PC-3 (cell line): ENCODE data around the gene LAMA3. TPM values are rescaled to one million over a fixed set of nuclear protein-coding genes. Genes with fewer than 3 reads are reported as not detected.

Experiments
- ATAC-seq: fragments of 200-7000 bp; cut with Tn5 transposase; 2 replicates; pipeline ENCODE4 v1.9.1; 2020; ENCODE audit warnings: mild to moderate bottlenecking, moderate library complexity
- BruUV-seq: library from RNA; stranded (reverse); fragments of 400-500 nt; replicated peaks from 2 replicates; lab custom pipeline; 2021; lab: Mats Ljungman, UMichigan
- CTCF ChIA-PET: fragments of 300-600 bp; sonication (Branson Sonifier 250); formaldehyde crosslinking; loops from one replicate; lab custom pipeline; 2022; ENCODE audit warnings: antibody characterized with exemption; lab: Charles Lee
- POLR2A ChIA-PET: fragments of 300-600 bp; sonication (Branson Sonifier 250); formaldehyde crosslinking; loops from one replicate; lab custom pipeline; 2022; ENCODE audit warnings: antibody characterized with exemption; ENCODE audit not compliant: unreplicated experiment; lab: Charles Lee
- DNase-seq: peaks from one replicate; pipeline ENCODE4 v3.0.0-alpha.2; 2015
- H2AFZ ChIP-seq: fragments of 300-600 bp; sonication (generic); 2 replicates; pipeline ENCODE4 v1.6.0; 2016; ENCODE audit warnings: antibody characterized with exemption, low read length
- H3F3A ChIP-seq: fragments of 300-600 bp; sonication (generic); one replicate; pipeline ENCODE4 v1.6.0; 2017; ENCODE audit warnings: antibody characterized with exemption, low read length, control low read depth, mild to moderate bottlenecking; ENCODE audit not compliant: unreplicated experiment
- H3K27ac ChIP-seq: fragments of 300-600 bp; sonication (generic); 2 replicates; pipeline ENCODE4 v1.5.1; 2016; ENCODE audit warnings: mild to moderate bottlenecking, low read length
- H3K27me3 ChIP-seq: fragments of 300-600 bp; sonication (generic); 2 replicates; pipeline ENCODE4 v1.6.1; 2016; ENCODE audit warnings: low read length, mixed read lengths
- H3K36me3 ChIP-seq: fragments of 300-600 bp; sonication (generic); 2 replicates; pipeline ENCODE4 v1.6.1; 2016; ENCODE audit warnings: low read depth, mixed run types, low read length, mixed read lengths
- H3K4me1 ChIP-seq: fragments of 300-600 bp; sonication (generic); 2 replicates; pipeline ENCODE4 v1.5.1; 2016; ENCODE audit warnings: low read length; ENCODE audit not compliant: insufficient read depth
- H3K4me2 ChIP-seq: fragments of 300-600 bp; sonication (generic); 2 replicates; pipeline ENCODE4 v1.6.0; 2016; ENCODE audit warnings: low read length
- H3K4me3 ChIP-seq: fragments of 300-600 bp; sonication (generic); 2 replicates; pipeline ENCODE4 v1.5.1; 2016; ENCODE audit warnings: mild to moderate bottlenecking, low read length, mixed read lengths
- H3K79me2 ChIP-seq: fragments of 300-600 bp; sonication (generic); 2 replicates; pipeline ENCODE4 v1.6.1; 2017; ENCODE audit warnings: low read length, mixed read lengths
- H3K9ac ChIP-seq: fragments of 300-600 bp; sonication (generic); 2 replicates; pipeline ENCODE4 v1.6.0; 2016; ENCODE audit warnings: mild to moderate bottlenecking, low read length
- H3K9me2 ChIP-seq: fragments of 300-600 bp; sonication (generic); replicated peaks from 2 replicates; pipeline ENCODE4 v1.6.1; 2016; ENCODE audit warnings: mixed run types, low read length, mixed read lengths
- H3K9me3 ChIP-seq: fragments of 300-600 bp; sonication (generic); 2 replicates; pipeline ENCODE4 v1.6.1; 2016; ENCODE audit warnings: low read length, mixed read lengths
- H4K20me1 ChIP-seq: fragments of 300-600 bp; sonication (generic); 2 replicates; pipeline ENCODE4 v1.6.1; 2016; ENCODE audit warnings: low read length, mixed read lengths
- CTCF ChIP-seq: fragments of 300-600 bp; sonication (generic); conservative IDR thresholded peaks from 2 replicates; pipeline ENCODE4 v1.5.1; 2017; ENCODE audit warnings: antibody characterized with exemption, low read depth, mild to moderate bottlenecking, low read length
- EZH2 ChIP-seq: fragments of 300-600 bp; sonication (generic); IDR thresholded peaks from one replicate; pipeline ENCODE4 v1.6.1; 2017; ENCODE audit warnings: antibody characterized with exemption, mild to moderate bottlenecking, low read length; ENCODE audit not compliant: unreplicated experiment
- EZH2phosphoT487 ChIP-seq: fragments of 300-600 bp; sonication (generic); IDR thresholded peaks from 2 replicates; pipeline ENCODE4 v1.6.1; 2018; ENCODE audit warnings: mild to moderate bottlenecking, antibody characterized with exemption, low read length, borderline replicate concordance
- intact Hi-C: fragments of 100-400 bp; cut with micrococcal nuclease; formaldehyde crosslinking; loops from 2 replicates; pipeline ENCODE4 v1.9.0; 2023
- total RNA-seq: library from RNA; depleted of rRNA; stranded (reverse); fragments of >200 nt; gene quantifications from 2 replicates; pipeline ENCODE4 v1.2.3, GENCODE V29; 2014

LAMA3 gene
- total RNA-seq, 1 experiment from 2014 or later: 224 TPM

DNA sequence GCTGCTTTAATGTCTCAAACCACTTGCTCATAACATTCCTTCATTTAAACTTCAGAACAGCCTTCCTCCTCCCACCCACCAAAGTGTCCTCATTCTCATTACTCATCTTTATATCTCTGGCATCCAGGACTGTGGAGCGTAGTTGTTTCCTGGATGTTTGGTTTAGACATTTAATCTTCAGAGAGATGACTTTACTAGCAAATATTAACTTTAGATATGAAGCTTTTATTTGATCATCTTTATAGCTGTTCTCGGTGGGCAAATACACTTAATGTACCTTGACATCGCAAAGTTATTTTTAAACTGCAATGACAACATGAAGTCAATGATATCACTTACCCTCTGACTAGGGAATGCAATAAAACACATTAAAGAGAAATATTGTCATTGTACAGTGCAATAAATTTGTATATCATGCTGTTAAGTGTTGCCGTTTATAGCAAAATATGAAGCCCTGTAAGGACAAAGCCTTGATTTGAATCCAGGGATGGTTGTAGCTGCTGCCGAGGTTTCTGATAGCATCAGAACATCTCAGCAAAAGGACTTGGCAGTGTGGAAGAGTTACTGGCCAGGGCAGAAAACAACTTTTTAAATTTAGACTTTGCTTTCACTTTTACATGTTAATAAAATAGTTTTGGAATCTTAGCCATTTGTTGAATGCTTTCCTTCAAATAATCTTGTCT is 4.6 kb upstream of the LAMA3 start:
- ATAC-seq (peak; percentile 71), DNase-seq (peak; percentile 92)
- H3K4me3 ChIP-seq: peak overlapping the region; percentile 52
- peak overlapping the region; percentile 92 for H3K27ac ChIP-seq
- intact Hi-C loops: loop anchor here (1.0 to 2.0 kb wide), 2 partner anchors 16 to 57 kb away; no protein-coding TSS in a partner anchor
- peak overlapping the region; percentile 65 for H3K4me2 ChIP-seq
- no peaks in the 10 kb centered on the region for H3F3A ChIP-seq
- no peaks in the 10 kb centered on the region for H4K20me1 ChIP-seq
- ChIA-PET POLR2A (interaction anchor here (0.5 to 0.6 kb wide), 2 partner anchors 23 to 598 kb away, joined by 3 to 12 read pairs; no protein-coding TSS in a partner anchor), CTCF (interaction anchor here (0.7 kb wide), 2 partner anchors 43 to 52 kb away, joined by 3 to 4 read pairs; no protein-coding TSS in a partner anchor)
- H3K79me2 ChIP-seq: peaks cover 19% of the 10 kb centered on the region
- BruUV-seq: TSS peak; percentile 34
- H3K9ac ChIP-seq: peak overlapping the region; percentile 66
- peaks cover 37% of the 10 kb centered on the region for H3K4me1 ChIP-seq
- no peak for TF ChIP-seq EZH2
- TF ChIP-seq EZH2phosphoT487: no peak
- no peak for TF ChIP-seq CTCF
- H3K27me3 ChIP-seq: no peaks in the 10 kb centered on the region
- no peaks in the 10 kb centered on the region for H3K9me3 ChIP-seq
- H3K9me2 ChIP-seq: no peaks in the 10 kb centered on the region
- H2AFZ ChIP-seq: no peak overlapping the region
- no peaks in the 10 kb centered on the region for H3K36me3 ChIP-seq

DNA sequence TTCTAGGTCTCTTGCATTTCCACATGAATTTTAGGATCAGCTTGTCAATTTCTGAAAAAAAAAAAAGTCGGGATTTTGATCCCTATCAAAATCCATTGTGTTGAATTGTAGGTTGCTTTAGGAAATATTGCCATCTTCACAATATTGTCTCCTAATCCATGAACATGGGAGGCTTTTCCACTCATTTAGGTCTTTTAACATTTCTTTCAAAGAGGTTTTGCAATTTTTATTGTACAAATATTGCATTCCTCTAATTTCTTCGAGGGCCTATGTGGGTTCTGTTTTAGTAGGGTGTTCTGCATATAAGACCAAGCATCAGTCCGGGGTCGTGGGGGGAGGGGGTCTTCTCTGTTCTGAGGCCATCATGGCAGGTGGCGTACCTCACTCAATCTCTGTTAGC is 725 bp upstream of the LAMA3 start:
- Histone ChIP-seq H4K20me1 (peaks cover 3% of the 10 kb centered on the region; the same call in 1 of the 2 replicates), H3K36me3 (no peaks in the 10 kb centered on the region), H3K27me3 (no peaks in the 10 kb centered on the region), H3K4me3 (peak overlapping the region; percentile 87), H3K9ac (peak overlapping the region; percentile 96), H3K4me1 (peaks cover 52% of the 10 kb centered on the region), H2AFZ (peak overlapping the region; percentile 72), H3F3A (no peaks in the 10 kb centered on the region), H3K27ac (peak overlapping the region; percentile 79), H3K4me2 (peak overlapping the region; percentile 89), H3K9me2 (no peaks in the 10 kb centered on the region), H3K79me2 (peaks cover 58% of the 10 kb centered on the region), H3K9me3 (no peaks in the 10 kb centered on the region)
- no TSS peak for BruUV-seq
- CTCF ChIA-PET: no interaction called here
- DNase-seq (no peak), ATAC-seq (no peak)
- POLR2A ChIA-PET: interaction anchor here (0.6 kb wide), 1 partner anchor 62 kb away, joined by 3 read pairs; no protein-coding TSS in a partner anchor
- intact Hi-C loops: no loop called here
- TF ChIP-seq CTCF (no peak), EZH2phosphoT487 (no peak), EZH2 (no peak)
